NCI-H1105 treated with DMSO at 0.1 percent for 48 hours (cell line): ENCODE data around the gene ZNF132.
A peak's percentile ranks its signal among the peaks of the same experiment; 100 is the strongest.
"Not testable (repeated sequence)": the region's sequence is repeated elsewhere in the genome, so short reads cannot be mapped to it uniquely, and the experiment has no call there.

Experiments
- DNase-seq: peaks from one replicate; lab custom pipeline; 2025; lab: John Stamatoyannopoulos, UW

ZNF132 gene

GRCh38 chr19:58439576-58440554 lies at the start of gene ZNF132:
ZNF132 (minus strand) TSS chr19:58440153; CDS start chr19:58439821, 332 bp downstream.
- peak; percentile 76 for DNase-seq

- DNase-seq = not testable (repeated sequence)
These were observed 44.4 kb upstream of the ZNF132 start for GRCh38 chr19:58484349-58484748.

DNA sequence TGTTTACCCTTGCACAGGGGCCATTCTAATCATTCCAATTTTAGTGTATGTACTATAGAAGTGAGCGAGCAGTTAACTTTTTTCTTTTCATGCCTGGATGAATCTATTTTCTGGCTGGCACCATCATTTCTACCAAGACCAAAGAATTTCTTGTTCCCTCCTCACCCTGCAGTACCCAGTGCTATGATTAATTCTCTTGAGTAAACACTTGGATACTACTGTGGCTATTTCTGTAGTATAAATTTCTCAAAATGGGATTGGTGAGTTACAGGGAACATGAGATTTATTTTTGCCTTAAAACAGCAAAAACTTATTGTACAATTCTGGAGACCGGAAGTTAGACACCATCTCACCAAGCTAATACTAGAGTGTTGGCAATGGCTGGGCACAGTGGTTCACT lies 43.8 kb upstream of the ZNF132 start:
- DNase-seq = no peak

DNA sequence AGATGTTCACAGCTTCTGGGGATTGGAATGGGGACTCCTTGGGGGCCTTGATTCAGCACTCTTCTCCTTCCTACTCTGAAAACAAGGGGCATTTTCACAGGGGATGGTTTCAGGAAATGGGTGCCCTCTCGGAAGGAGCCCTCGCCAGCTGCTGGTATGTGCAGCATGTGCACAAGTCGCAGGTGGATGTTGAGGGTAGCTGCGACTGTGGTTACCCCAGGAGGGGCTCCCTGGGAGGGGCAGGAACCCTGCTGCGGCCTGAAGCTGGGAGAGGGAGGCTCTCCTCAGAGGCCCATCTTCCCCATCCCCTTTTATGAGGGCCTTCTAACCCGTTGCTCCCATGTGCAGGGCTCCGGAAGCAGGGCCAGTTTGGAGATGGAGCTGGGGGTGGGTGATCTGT lies 42.4 kb upstream of the ZNF132 start:
- no peak for DNase-seq

DNA sequence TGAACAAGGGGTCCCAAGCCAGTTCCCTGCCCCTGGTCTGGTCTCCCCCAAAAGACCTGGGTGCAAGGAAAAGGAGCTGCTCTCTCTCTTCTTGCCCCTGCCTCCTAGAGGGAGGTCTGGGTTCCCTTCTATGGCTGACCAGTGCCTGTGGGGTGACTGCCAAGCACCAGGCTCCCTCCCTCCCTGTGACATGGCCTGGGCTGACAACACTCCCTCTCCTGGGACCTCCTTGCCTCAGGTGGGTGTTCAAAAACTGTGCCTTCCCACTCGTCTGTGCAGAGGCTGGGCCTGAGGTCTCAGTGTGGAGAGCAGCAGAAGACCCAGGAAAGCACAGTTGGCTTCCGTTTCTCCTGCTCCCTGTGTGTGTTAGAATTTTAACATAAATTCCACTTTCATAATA lies 40.9 kb upstream of the ZNF132 start:
- DNase-seq = no peak

DNA sequence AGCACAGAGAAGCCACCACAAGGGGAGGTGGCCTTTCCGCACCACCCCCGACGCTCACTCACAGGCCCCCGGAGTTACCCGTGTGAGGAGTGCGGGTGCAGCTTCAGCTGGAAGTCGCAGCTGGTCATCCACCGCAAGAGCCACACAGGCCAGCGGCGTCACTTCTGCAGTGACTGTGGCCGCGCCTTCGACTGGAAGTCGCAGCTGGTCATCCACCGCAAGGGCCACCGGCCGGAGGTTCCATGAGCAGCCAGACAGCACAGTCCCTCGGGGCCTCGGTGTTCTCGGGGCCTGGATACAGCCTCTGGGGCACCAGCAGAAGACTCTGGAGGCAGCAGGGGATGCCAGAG lies 40.5 kb upstream of the ZNF132 start:
- DNase-seq = no peak

DNA sequence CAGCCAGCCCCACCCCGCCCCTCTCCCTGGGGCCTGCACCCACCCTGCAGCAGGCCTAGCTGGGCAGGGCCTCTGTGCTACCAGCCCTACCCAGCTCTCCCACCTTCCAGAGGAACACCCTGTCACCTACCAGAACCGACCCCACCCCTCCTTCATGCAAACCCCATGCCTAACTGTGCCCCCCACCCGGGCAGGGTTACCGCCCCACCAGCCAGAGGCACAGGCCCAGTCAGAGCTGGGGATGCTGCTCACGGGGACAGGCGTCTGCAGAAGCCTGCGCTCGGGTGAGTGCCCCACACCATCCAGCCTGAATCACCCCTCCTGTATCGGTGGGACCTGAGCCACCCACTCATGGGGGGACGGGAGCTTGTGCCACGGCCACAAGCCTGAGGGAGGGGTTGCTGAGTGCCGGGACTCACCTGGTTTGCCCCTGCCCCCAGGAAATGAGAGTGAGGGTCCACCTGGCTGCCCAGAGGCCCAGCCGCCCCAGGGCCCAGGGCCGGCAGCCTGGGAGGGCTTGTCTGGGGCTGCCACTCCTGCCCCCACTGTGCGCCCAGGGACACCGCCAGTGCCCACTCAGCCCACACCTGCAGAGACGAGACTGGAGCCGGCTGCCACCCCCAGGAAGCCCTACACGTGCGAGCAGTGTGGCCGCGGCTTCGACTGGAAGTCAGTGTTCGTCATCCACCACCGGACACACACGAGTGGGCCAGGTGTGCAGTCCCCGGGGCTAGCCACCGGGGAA lies 40.0 kb upstream of the ZNF132 start:
- DNase-seq = no peak

GRCh38 chr19:58479303-58479702 lies 39.4 kb upstream of the ZNF132 start:
- no peak for DNase-seq

GRCh38 chr19:58477871-58478270 lies 37.9 kb upstream of the ZNF132 start:
- DNase-seq = no peak

DNA sequence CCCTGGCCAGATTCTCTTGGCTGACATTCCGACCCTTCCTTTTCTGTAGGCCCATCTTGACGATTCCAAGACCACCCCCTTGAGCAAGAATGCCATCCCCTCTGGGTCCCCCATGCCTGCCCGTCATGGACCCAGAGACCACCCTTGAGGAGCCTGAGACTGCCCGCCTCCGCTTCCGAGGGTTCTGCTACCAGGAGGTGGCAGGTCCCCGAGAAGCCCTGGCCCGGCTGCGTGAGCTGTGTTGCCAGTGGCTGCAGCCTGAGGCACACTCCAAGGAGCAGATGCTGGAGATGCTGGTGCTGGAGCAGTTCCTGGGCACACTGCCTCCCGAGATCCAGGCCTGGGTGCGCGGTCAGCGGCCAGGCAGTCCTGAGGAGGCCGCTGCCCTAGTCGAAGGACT lies 37.2 kb upstream of the ZNF132 start:
- DNase-seq = no peak

DNA sequence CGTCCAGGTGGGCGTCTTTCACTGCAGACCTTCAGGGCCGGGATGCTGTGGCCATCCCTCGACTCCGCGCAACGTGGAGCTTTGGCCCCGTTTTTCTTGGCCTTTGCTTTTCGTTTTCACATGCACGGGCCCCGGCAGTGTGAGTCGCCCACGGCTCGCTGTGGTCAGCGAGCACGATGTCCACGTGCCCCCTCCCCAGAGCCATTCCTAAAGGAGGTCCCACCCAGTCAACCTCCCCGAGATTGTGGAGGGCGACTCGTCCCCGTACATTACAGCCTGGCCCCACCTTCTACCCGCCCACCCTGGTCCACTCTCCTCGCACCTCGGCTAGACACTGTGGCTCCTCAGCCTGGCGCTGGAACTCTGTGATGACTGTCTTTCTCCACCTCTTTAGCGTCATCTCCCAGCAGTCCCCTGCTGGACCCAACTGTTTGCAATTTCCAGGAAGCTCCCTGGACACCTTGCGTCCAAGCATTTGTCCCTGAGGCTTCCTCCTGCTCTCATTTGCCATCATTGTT lies 36.6 kb upstream of the ZNF132 start:
- DNase-seq = peak; percentile 1

GRCh38 chr19:58475714-58476497 lies 36.0 kb upstream of the ZNF132 start, which contains the start of gene ZNF446:
ZNF446 (plus strand) TSS chr19:58476352; CDS start chr19:58477219, 867 bp downstream.
- peak; percentile 92 for DNase-seq

- no peak for DNase-seq
These were observed 35.2 kb upstream of the ZNF132 start for GRCh38 chr19:58474997-58475713.

DNA sequence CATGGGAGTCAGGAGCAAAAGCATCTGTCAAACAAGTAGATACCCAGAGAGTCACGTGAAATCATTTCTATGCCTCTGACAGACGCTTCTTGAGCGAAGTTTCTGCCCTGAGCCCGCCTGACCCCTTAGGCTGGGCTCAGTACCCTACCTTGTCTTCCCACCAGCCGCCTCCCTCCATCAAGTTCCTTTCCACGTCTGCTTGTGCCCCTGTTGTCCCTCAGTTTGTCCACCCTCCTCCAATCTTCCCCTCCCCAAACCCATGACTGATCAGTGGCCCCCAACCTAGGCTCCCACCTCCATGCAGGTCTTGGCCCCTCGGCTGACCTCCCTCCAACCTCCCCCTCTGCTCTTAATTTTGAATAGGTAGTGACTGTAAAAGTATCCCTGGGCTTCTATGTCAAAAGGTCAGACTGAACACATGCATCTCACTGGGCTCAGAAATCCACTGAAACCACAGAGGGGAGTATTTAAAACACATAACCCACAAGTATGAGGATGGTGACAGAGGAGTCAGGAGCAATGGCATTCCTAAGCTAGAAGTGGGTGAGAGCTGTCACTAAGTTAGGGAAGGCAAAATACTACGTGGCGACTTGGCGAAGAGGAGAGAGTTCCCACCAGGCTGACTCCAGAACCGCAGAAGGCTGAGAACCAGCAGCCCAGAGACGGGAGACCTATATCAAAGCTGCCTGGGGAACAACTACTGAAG lies 34.5 kb upstream of the ZNF132 start:
- DNase-seq = no peak

DNA sequence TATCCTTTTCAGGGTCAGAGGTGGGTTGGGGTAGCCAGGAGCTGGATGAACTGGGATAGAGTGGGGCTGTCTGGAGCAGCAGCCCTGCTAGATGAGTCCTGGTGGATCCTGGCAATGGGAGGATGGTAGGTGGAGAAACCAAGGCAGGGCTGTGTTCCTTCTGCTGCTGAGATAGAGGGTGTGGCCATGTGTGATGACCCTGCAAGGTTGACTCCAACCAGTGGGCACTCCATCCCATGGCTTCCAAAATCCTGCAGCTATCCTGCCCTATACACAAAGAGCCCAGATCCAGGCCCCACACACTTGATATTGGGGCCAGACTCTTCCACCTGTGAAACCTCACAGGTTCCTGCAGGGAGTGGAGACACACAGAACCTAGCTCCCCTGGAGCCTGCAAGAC lies 33.8 kb upstream of the ZNF132 start:
- no peak for DNase-seq

DNA sequence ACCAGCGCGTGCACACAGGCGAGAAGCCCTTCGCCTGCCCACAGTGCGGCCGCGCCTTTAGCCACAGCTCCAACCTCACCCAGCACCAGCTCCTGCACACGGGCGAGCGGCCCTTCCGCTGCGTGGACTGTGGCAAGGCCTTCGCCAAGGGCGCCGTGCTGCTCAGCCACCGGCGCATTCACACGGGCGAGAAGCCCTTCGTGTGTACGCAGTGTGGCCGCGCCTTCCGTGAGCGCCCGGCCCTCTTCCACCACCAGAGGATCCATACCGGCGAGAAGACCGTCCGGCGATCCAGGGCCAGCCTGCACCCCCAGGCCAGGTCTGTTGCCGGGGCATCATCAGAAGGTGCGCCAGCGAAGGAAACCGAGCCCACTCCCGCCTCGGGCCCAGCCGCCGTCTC lies 31.8 kb upstream of the ZNF132 start:
- DNase-seq = no peak

GRCh38 chr19:58470837-58471543 lies 31.0 kb upstream of the ZNF132 start:
- DNase-seq = not testable (repeated sequence)

GRCh38 chr19:58469241-58470013 lies 29.5 kb upstream of the ZNF132 start:
- DNase-seq = no peak

- DNase-seq = no peak
These were observed 28.4 kb upstream of the ZNF132 start for GRCh38 chr19:58468216-58468839.
